HG02678 (cell line): ENCODE data around the gene AGPAT2.

Source experiments
- ATAC-seq: cut with Tn5 transposase; IDR thresholded peaks from one replicate; pipeline ENCODE4 v1.9.1; 2021; ENCODE audit warnings: mild to moderate bottlenecking, moderate library complexity; ENCODE audit not compliant: unreplicated experiment

The AGPAT2 gene

GRCh38 chr9:136665111-136665703 is 22.1 kb downstream of the AGPAT2 start:
- ATAC-seq = no peak

- ATAC-seq = no peak
Measured at GRCh38 chr9:136664000-136664915, 23.0 kb downstream of the AGPAT2 start.

- no peak for ATAC-seq
Measured at GRCh38 chr9:136662656-136663581, 24.3 kb downstream of the AGPAT2 start, which contains the start of gene EGFL7. Gene EGFL7, plus strand, starts transcription at chr9:136662916. Its CDS starts 5,367 bp downstream, at chr9:136668283.

GRCh38 chr9:136662326-136662655 is 25.0 kb downstream of the AGPAT2 start:
- no peak for ATAC-seq

- no peak for ATAC-seq
Measured at GRCh38 chr9:136661641-136662325, 25.5 kb downstream of the AGPAT2 start.

GRCh38 chr9:136660971-136661550 is 26.2 kb downstream of the AGPAT2 start:
- ATAC-seq = no peak

GRCh38 chr9:136659861-136660784 is 27.1 kb downstream of the AGPAT2 start:
- no peak for ATAC-seq

- ATAC-seq = no peak
Measured at GRCh38 chr9:136658849-136659535, 28.3 kb downstream of the AGPAT2 start.

- no peak for ATAC-seq
Measured at GRCh38 chr9:136657974-136658848, 29.0 kb downstream of the AGPAT2 start.

- ATAC-seq = no peak
Measured at GRCh38 chr9:136656795-136657611, 30.3 kb downstream of the AGPAT2 start.

- no peak for ATAC-seq
Measured at GRCh38 chr9:136656183-136656738, 31.0 kb downstream of the AGPAT2 start.

GRCh38 chr9:136655536-136656182 is 31.6 kb downstream of the AGPAT2 start:
- no peak for ATAC-seq

- ATAC-seq = no peak
Measured at GRCh38 chr9:136654820-136655535, 32.3 kb downstream of the AGPAT2 start.

GRCh38 chr9:136653323-136654079 is 33.8 kb downstream of the AGPAT2 start:
- ATAC-seq = no peak

GRCh38 chr9:136651860-136652259 is 35.4 kb downstream of the AGPAT2 start:
- no peak for ATAC-seq
